OCI-LY7 (cell line): ENCODE data around the gene AFDN.

ENCODE experiments used
- EZH2phosphoT487 ChIP-seq: fragments of 200-600 bp; sonication (generic); IDR thresholded peaks from 2 replicates; pipeline ENCODE4 v1.6.1; 2018; ENCODE audit warnings: low read depth, borderline replicate concordance, mild to moderate bottlenecking, mixed run types, antibody characterized with exemption, low read length, moderate library complexity, mixed read lengths
- TF ChIP-seq, protein P1 (sequence below): fragments of 200-600 bp; sonication (generic); conservative IDR thresholded peaks from 2 replicates; pipeline ENCODE4 v1.5.1; 2014; ENCODE audit warnings: mild to moderate bottlenecking, antibody characterized with exemption, low read length, moderate library complexity, mixed read lengths

DNA sequence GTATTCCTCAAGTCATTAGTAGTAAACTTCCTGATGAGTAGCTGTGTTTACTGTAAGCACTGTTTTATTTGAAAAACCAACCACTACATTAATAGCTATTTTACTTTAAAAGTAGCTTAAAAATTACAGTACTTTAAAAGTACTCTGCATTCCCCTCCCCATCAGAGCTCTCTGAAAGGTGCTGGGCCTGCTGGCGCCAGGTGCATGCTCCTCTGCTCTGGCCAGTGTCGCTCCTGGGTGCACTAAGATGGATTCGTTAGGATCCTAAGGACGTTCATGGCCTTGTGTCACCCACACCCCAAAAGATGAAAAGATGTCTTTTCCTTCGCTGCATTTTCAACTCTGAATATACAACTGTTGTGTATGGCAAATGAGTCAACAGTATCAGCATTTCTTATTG, 126.8 kb downstream of the AFDN start:
- TF ChIP-seq, protein P1, sequence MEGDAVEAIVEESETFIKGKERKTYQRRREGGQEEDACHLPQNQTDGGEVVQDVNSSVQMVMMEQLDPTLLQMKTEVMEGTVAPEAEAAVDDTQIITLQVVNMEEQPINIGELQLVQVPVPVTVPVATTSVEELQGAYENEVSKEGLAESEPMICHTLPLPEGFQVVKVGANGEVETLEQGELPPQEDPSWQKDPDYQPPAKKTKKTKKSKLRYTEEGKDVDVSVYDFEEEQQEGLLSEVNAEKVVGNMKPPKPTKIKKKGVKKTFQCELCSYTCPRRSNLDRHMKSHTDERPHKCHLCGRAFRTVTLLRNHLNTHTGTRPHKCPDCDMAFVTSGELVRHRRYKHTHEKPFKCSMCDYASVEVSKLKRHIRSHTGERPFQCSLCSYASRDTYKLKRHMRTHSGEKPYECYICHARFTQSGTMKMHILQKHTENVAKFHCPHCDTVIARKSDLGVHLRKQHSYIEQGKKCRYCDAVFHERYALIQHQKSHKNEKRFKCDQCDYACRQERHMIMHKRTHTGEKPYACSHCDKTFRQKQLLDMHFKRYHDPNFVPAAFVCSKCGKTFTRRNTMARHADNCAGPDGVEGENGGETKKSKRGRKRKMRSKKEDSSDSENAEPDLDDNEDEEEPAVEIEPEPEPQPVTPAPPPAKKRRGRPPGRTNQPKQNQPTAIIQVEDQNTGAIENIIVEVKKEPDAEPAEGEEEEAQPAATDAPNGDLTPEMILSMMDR: no peak
- TF ChIP-seq EZH2phosphoT487: no peak
